NCI-H1694 treated with DMSO at 0.1 percent for 48 hours (cell line): ENCODE measurements around the gene SLC25A25.

ENCODE experiments used
- DNase-seq: peaks from one replicate; lab custom pipeline; 2025; lab: John Stamatoyannopoulos, UW

SLC25A25 gene

DNA sequence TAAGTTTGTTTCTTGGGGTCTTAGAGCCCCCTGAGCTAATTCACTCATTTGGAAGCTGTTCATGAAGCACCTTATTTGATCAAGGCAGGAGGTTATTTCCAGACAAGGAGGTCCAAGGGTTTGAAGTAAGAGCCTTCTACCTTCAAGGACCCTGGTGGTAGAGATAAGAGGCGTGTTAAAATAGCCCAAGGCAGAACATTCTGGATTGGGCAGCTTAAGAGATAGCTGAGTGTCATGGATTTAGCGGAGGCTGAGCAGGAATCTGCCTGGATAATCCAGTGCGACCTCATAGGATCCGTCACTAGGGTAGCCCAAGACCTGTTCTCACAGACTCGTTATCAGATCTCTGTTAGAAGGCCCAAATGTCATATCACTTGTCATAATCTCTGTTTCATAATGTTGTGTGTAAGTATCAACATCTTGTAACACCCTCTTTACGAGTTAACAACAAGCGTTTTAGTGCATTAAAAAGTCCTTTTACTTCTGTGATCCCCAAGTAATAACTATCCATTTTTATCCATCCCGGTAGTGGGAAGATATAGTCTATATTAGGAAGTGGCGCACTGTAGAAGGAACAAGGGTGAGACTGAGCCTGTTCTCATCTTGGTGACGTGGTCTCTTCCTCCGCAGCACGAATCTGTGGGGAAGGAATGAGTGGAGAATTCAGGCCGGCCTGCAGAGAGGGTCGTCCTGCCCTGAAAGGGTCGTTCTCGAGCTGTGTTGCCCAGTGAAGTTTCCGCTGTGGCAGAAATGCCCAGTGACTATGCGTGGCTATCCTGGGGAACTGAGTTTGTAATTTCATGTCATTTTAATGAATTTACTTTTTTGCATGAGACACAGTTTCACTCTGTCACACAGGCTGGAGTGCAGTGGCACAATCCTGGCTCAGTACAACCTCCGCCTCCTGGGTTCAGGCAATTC is 28.8 kb downstream of the SLC25A25 start:
- no peak for DNase-seq

DNA sequence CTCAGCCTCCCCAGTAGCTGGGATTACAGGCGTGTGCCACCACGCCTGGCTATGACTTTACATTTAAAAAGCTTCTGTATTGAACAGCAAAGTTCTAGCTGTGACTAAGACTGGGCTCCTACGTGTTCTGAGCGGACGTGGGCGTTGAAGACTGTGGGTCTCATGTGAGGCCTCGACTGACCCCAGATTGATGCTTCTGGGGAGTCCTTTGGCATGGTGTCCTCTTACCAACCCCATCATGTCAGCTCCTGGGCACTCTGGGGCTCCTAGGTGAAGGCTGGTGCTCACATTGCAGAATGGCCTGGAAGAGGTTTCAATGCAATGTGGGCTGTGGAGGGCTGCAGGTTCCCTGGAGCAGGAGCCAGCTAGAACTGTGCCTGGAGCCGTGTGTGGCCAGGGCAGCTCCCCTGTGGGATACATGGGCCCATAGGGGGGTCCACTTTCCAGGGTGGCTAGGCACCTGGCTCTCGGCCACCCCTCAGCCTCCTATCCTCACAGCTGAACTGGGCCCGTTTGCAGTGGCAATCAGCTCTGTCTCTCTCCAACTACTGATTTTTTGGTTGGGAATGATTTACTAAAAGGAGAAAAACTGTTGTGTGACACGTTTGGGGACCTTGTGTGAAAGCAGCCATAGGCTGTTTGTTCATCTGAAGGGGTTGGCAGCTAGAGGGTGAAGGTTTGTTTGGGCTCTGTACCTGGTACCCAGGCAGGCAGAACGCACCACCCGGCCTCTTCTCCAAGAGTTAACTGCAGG is 29.7 kb downstream of the SLC25A25 start:
- no peak for DNase-seq

DNA sequence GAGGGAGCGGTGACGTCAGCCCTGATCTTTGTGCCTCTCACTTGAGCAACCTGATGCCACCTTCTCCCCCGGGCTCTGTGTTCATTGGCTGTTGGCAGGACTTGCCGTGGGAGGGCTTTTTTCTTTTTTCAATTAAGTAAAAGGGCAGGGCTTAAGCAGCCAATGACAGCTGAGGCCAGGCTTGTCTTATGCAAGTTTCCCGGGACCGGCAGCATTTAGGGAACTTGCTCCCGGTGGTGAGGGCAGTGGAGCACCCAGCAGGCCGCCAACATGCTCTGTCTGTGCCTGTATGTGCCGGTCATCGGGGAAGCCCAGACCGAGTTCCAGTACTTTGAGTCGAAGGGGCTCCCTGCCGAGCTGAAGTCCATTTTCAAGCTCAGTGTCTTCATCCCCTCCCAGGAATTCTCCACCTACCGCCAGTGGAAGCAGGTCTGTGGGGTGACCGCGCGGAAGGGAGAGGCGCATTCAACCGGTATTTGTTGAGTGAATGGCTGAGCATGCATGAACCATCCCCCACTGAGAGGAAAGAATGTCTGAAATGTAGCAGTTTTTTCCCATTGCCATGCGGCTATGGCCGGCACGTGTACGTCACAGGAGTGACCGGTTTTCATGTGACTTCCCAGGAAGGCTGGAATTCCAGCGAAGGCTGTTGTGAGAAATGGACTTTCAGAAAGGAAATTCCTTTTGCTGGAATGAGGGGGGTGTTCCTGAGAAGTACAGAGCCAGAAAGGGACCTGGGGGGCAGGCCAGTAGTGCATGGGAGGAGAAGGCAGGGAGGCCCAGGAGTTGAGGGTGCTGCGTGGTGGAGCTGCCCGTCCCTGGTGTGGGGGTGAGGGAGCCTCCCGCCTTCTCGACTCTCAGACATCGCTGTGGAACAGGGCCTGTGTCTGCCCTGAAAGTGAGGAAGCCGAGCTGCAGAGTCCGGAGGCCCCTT is 30.5 kb downstream of the SLC25A25 start:
- peak; percentile 34 for DNase-seq

DNA sequence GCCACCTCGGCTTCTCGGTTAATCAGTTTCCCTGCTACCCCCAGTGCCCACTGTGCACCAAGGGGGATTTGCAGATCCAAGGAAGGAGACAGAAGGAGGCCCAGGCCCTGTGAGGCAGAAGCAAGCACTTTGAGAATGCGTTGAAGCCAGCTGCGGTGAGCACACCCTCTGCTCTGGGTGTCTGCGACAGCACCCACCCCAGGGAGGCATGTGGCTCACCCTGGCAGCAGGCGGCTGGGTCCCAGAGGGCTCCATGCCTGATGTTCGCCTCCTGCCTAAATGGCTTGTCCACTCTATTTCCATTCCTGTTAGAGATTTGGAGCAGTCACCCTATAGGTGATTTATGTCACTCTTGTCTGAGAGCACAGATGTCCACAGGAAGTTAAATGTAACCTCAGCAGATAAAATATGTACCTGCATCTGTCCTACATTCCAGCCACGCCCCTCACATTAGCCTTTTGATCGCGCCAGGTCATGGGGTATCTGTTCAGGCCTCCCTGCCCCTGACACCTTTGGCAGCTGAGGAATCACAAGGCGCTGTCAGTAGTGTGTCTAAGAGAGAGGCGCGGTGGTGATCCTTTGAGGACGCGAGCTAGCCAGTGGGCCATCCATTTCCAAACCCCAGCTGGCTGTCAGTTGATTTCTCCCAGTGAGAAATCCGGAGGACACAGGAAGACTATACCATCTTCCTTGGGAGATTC is 31.3 kb downstream of the SLC25A25 start:
- DNase-seq = no peak

DNA sequence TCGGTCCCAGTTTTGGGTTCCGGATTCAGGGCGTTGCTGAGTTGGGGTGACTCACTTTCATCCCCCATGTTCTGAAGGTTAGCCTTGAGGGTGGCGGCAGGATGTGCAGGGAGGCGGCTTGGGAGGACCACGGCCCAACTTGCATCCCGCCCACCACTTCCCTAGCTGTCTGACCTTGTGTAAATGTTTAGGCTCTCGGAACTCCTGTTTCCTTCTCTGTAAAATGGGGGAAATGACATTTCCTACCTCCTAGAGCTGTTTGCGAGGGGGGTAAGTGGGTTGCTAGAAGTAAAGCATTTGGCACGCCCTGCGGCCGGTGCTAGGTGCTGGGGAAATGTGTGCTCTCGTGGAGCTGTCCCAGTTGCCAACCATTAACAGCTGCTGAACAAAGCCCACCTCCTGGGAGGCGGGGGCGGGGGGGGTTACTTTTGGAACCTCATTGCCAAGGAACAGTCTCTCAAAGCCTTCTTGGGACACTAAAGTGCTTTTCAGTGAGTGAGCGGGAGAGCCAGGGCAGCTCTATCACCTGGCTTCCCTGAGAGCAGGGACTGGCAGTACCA is 32.0 kb downstream of the SLC25A25 start:
- no peak for DNase-seq

DNA sequence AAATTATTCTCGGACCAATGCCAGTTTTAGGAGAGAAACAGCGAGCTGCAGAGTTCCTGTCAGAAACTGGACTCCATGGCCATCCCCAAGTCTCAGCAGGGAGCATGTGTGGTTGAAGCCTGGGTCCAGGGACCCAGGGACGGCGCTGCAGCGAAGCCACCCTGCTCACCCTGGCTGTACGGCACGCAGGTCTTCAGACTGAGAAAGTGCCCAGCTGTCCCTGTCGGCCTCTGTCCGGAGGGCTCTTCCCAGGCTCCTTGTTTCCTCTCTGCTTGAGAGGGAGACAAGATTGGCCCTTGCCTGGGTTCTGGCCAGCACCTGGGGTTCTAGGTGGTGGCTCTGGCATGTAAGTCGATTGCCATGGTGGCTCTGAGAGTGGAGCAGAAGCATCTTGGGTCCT is 32.5 kb downstream of the SLC25A25 start:
- DNase-seq = no peak

DNA sequence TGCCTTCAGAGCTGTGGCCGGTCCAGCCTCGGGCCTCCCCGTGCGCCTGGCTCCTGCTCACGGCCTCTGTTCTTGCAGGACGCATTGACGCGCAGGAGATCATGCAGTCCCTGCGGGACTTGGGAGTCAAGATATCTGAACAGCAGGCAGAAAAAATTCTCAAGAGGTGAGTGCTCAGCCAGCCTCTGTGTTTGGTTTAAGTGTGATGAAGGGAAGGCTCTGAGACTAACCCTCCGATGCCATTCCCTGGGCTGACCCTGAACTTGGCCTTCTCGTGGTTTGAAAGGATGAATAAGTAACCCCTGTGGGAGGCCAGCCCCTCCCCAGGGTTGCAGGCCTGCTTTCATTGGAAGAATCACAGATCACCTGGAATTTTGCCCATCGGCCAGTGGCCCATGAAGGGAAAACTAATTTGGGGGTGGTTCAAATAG is 33.2 kb downstream of the SLC25A25 start:
- no peak for DNase-seq

DNA sequence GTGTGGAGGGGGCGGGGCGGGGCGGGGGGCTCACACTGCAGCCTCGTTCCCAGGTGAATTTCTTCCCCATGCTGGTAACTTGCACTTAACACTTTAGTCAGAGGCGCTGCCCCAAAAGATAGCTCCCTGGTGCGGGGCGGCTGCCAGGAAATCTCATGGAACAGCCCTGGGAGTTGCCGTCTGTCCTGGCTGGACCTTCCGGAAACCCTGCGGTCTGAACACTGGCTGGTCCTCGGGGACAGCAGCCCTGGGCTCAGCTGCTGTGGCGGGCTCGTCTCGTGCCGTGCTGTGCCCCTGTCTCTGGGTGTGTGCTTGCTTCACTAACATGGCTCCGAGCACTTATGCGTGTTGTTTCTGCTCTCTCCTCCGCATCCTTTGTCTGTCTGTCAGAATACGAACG is 33.7 kb downstream of the SLC25A25 start:
- DNase-seq = no peak

DNA sequence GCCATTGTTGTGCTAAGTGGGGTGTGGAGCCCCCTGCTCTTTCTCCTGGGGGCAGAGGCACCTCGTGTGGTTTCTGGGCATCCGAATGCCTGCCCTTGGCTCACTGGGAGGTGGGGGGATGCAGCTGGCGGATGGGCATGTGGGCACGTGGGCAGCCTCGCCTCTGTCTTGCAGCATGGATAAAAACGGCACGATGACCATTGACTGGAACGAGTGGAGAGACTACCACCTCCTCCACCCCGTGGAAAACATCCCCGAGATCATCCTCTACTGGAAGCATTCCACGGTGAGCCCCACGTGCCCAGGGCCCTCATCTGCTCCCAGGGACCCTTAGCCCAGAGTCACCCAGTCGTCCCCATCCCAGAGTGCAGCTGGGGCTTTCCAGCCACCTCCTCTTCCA is 34.2 kb downstream of the SLC25A25 start:
- no peak for DNase-seq

DNA sequence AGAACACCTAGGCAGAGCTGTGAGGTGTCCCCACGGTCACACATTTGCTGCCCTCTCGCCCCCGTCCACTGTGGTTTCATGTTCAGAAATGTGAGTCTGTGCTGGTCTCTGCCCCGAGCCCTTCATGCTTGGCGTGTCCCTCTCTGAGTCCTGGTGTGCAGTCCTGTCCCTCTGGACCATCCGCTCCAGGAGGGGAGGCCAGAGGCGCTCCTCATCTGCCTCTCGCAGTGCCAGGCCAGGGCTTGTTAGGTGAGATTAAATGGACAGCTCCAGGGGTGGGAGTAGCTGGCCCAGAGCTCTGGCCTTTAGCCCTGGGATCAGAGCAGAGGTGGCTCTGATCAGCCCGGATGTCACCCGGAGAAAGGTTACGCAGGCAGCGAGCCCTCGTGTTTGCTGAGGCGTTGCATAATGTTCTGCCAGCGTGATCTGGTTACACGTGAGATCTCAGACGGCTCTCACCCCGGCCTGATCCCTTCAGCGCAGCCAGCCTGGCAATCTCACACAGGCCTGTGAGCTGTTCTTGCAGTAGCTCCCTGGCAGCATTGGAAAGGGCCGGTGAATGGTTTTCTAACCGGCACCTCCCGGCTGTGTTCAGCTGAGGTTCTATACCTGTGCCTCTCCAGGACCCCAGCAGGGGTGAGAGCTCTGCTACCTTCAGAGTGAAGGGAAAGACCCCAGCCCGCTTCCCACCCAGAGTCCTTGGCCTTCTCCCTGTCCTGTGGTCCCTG is 35.0 kb downstream of the SLC25A25 start:
- no peak for DNase-seq

DNA sequence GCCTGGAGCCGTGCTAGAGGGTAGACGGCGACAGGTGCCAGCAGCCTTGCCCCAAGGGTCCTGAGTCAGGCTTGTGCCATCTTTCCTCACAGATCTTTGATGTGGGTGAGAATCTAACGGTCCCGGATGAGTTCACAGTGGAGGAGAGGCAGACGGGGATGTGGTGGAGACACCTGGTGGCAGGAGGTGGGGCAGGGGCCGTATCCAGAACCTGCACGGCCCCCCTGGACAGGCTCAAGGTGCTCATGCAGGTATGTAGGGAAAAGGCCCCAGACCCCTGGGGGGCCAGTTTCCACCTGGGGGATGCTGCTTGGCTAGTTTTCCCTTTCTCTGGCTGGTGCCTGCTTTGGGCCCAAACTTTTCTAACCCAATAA is 35.5 kb downstream of the SLC25A25 start:
- no peak for DNase-seq

DNA sequence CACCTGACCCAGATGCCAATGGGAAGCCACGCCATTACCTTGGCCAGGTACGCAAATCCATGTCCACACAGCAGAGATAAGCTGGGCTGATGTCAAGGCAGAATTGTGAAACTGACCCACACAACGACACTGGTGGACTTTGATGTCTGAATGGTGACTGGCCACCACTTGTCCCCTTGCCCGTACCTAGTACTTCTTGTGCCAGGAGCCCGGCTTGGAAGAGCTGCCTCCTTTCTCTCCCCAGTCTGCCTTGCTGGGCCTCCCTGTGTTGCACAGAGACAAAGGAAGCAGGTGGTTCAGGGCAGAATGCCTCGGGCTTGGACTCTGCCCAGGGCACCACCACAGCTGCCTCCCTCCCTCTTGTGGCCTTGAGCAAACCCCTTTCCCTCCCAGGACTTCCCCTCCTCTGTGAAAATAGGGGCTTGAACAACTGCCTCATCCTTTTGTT is 36.2 kb downstream of the SLC25A25 start:
- peak; percentile 5 for DNase-seq

DNA sequence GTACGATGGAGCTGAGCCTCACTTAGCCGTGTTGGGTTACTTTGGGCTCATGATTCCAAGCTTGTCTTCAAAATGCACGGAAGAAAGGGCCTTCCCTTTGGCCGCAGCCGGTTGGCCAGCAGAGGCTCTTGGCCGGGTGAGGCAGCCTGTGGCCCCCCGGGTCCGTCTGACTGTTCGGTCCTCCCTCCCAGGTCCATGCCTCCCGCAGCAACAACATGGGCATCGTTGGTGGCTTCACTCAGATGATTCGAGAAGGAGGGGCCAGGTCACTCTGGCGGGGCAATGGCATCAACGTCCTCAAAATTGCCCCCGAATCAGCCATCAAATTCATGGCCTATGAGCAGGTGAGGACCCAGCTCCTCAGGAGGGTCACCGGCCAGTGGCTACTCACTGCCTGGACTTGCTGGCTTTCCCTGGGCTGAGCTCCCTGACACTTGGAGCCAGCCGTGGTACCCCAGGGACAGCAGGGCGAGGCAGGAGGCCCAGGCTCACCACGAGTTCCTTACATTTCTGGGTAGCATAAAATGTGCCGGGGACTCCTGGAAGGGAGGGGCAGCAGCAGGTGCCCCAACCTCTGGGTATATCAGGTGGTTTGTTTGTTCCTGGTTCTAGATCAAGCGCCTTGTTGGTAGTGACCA is 37.6 kb downstream of the SLC25A25 start:
- no peak for DNase-seq

DNA sequence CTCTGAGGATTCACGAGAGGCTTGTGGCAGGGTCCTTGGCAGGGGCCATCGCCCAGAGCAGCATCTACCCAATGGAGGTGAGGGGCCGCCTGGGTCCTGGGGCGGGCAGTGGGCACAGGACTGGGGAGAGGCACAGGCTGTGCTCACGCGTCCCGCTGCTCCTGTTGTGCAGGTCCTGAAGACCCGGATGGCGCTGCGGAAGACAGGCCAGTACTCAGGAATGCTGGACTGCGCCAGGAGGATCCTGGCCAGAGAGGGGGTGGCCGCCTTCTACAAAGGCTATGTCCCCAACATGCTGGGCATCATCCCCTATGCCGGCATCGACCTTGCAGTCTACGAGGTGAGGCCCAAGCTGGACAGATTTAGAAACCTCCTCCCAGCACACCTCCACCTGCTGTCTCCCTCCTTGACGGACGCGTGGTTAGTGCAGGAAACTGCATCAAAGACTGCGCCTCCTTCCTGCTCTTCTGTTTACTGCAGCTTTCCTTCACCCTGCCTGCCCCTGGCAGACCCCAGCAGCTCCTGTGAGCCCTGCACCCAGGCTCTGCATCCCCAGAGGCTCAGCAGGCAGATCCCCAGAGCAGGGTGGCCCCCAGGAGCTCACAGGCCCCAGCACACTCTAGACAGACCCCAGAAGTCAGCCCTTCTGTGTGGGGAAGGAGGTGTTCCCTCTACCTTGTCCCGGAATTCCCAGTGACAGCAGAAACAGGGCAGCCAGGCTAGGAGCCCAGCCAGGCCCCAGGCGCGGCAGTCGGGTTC is 38.3 kb downstream of the SLC25A25 start:
- no peak for DNase-seq

DNA sequence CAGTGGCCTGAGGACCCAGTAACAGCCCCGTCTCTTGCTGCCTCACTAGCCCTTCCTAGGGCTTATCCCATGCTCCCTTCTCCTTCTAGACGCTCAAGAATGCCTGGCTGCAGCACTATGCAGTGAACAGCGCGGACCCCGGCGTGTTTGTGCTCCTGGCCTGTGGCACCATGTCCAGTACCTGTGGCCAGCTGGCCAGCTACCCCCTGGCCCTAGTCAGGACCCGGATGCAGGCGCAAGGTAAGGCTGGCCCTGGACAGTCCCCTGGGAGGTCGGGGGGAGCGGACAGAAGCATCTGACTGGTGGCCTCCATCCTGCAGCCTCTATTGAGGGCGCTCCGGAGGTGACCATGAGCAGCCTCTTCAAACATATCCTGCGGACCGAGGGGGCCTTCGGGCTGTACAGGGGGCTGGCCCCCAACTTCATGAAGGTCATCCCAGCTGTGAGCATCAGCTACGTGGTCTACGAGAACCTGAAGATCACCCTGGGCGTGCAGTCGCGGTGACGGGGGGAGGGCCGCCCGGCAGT is 39.0 kb downstream of the SLC25A25 start:
- DNase-seq = no peak

DNA sequence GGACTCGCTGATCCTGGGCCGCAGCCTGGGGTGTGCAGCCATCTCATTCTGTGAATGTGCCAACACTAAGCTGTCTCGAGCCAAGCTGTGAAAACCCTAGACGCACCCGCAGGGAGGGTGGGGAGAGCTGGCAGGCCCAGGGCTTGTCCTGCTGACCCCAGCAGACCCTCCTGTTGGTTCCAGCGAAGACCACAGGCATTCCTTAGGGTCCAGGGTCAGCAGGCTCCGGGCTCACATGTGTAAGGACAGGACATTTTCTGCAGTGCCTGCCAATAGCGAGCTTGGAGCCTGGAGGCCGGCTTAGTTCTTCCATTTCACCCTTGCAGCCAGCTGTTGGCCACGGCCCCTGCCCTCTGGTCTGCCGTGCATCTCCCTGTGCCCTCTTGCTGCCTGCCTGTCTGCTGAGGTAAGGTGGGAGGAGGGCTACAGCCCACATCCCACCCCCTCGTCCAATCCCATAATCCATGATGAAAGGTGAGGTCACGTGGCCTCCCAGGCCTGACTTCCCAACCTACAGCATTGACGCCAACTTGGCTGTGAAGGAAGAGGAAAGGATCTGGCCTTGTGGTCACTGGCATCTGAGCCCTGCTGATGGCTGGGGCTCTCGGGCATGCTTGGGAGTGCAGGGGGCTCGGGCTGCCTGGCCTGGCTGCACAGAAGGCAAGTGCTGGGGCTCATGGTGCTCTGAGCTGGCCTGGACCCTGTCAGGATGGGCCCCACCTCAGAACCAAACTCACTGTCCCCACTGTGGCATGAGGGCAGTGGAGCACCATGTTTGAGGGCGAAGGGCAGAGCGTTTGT is 39.6 kb downstream of the SLC25A25 start:
- no peak for DNase-seq

DNA sequence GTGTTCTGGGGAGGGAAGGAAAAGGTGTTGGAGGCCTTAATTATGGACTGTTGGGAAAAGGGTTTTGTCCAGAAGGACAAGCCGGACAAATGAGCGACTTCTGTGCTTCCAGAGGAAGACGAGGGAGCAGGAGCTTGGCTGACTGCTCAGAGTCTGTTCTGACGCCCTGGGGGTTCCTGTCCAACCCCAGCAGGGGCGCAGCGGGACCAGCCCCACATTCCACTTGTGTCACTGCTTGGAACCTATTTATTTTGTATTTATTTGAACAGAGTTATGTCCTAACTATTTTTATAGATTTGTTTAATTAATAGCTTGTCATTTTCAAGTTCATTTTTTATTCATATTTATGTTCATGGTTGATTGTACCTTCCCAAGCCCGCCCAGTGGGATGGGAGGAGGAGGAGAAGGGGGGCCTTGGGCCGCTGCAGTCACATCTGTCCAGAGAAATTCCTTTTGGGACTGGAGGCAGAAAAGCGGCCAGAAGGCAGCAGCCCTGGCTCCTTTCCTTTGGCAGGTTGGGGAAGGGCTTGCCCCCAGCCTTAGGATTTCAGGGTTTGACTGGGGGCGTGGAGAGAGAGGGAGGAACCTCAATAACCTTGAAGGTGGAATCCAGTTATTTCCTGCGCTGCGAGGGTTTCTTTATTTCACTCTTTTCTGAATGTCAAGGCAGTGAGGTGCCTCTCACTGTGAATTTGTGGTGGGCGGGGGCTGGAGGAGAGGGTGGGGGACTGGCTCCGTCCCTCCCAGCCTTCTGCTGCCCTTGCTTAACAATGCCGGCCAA is 40.4 kb downstream of the SLC25A25 start:
- DNase-seq = no peak
